BE2C (cell line): Measurements from ENCODE around the gene TMEM128.
A peak's percentile ranks its signal among the peaks of the same experiment; 100 is the strongest.

ENCODE experiments used
- DNase-seq: peaks from one replicate; pipeline ENCODE4 v3.0.0-alpha.2; 2020
- H3K27me3 ChIP-seq: fragments of 250-450 bp; sonication (Bioruptor Pico); 2 replicates; pipeline ENCODE4 v1.5.1; 2020; ENCODE audit warnings: mild to moderate bottlenecking
- H3K36me3 ChIP-seq: fragments of 250-450 bp; sonication (Bioruptor Pico); 2 replicates; pipeline ENCODE4 v1.5.1; 2020; ENCODE audit warnings: mild to moderate bottlenecking
- H3K4me1 ChIP-seq: fragments of 250-450 bp; sonication (Bioruptor Pico); 2 replicates; pipeline ENCODE4 v1.5.1; 2020
- H3K4me3 ChIP-seq: 2 replicates; pipeline ENCODE4 v1.5.1; 2011; ENCODE audit warnings: low read depth, low read length
- H3K9me3 ChIP-seq: fragments of 250-450 bp; sonication (Bioruptor Pico); 2 replicates; pipeline ENCODE4 v1.5.1; 2020
- CTCF ChIP-seq: IDR thresholded peaks from 2 replicates; pipeline ENCODE4 v1.5.1; 2012; ENCODE audit warnings: mild to moderate bottlenecking, low read depth, low read length

Gene TMEM128

GRCh38 chr4:4271912-4272311 lies 23.9 kb upstream of the TMEM128 start:
- TF ChIP-seq CTCF: peak; percentile 34; the same call in 1 of the 2 replicates

GRCh38 chr4:4270529-4270928 lies 22.5 kb upstream of the TMEM128 start:
- peaks cover 49% of the 10 kb centered on the region for H3K36me3 ChIP-seq
- H3K9me3 ChIP-seq: no peaks in the 10 kb centered on the region
- no peaks in the 10 kb centered on the region for H3K27me3 ChIP-seq
- H3K4me1 ChIP-seq: no peaks in the 10 kb centered on the region
- no peak for DNase-seq
- no peak for TF ChIP-seq CTCF
- H3K4me3 ChIP-seq: no peak overlapping the region

More at GRCh38 chr4:4271912-4272311, 23.9 kb upstream of the TMEM128 start:
- peak; percentile 39 for DNase-seq
- Histone ChIP-seq H3K27me3 (no peaks in the 10 kb centered on the region), H3K4me3 (no peak overlapping the region), H3K9me3 (no peaks in the 10 kb centered on the region), H3K36me3 (peaks cover 55% of the 10 kb centered on the region), H3K4me1 (no peaks in the 10 kb centered on the region)

GRCh38 chr4:4269856-4270255 lies 21.8 kb upstream of the TMEM128 start:
- TF ChIP-seq CTCF: no peak
- H3K9me3 ChIP-seq: no peaks in the 10 kb centered on the region
- H3K4me1 ChIP-seq: no peaks in the 10 kb centered on the region
- peaks cover 46% of the 10 kb centered on the region for H3K36me3 ChIP-seq
- no peak for DNase-seq
- H3K4me3 ChIP-seq: no peak overlapping the region
- H3K27me3 ChIP-seq: no peaks in the 10 kb centered on the region

- DNase-seq: no peak
- peaks cover 40% of the 10 kb centered on the region for H3K36me3 ChIP-seq
- TF ChIP-seq CTCF: no peak
Measured at GRCh38 chr4:4269331-4269731, 21.3 kb upstream of the TMEM128 start.

GRCh38 chr4:4268776-4269175 lies 20.8 kb upstream of the TMEM128 start:
- Histone ChIP-seq H3K27me3 (no peaks in the 10 kb centered on the region), H3K9me3 (no peaks in the 10 kb centered on the region), H3K4me1 (no peaks in the 10 kb centered on the region), H3K36me3 (peaks cover 35% of the 10 kb centered on the region), H3K4me3 (no peak overlapping the region)
- no peak for DNase-seq
- no peak for TF ChIP-seq CTCF

More at GRCh38 chr4:4269331-4269731, 21.3 kb upstream of the TMEM128 start:
- no peak overlapping the region for H3K4me3 ChIP-seq
- no peaks in the 10 kb centered on the region for H3K9me3 ChIP-seq
- H3K27me3 ChIP-seq: no peaks in the 10 kb centered on the region
- H3K4me1 ChIP-seq: no peaks in the 10 kb centered on the region

- H3K36me3 ChIP-seq: peaks cover 27% of the 10 kb centered on the region
- DNase-seq: no peak
Measured at GRCh38 chr4:4267981-4268380, 20.0 kb upstream of the TMEM128 start.

More at GRCh38 chr4:4267981-4268380, 20.0 kb upstream of the TMEM128 start:
- Histone ChIP-seq H3K27me3 (no peaks in the 10 kb centered on the region), H3K4me3 (no peak overlapping the region), H3K4me1 (no peaks in the 10 kb centered on the region), H3K9me3 (no peaks in the 10 kb centered on the region)
- no peak for TF ChIP-seq CTCF
